ENCODE results near the gene GLI1. TPM values are rescaled to one million over a fixed set of nuclear protein-coding genes. Genes with fewer than 3 reads are reported as not detected.
A peak's percentile ranks its signal among the peaks of the same experiment; 100 is the strongest.

The GLI1 gene
- polyA plus RNA-seq, 1 donor from 2014 or later: 4.2 TPM

DNA sequence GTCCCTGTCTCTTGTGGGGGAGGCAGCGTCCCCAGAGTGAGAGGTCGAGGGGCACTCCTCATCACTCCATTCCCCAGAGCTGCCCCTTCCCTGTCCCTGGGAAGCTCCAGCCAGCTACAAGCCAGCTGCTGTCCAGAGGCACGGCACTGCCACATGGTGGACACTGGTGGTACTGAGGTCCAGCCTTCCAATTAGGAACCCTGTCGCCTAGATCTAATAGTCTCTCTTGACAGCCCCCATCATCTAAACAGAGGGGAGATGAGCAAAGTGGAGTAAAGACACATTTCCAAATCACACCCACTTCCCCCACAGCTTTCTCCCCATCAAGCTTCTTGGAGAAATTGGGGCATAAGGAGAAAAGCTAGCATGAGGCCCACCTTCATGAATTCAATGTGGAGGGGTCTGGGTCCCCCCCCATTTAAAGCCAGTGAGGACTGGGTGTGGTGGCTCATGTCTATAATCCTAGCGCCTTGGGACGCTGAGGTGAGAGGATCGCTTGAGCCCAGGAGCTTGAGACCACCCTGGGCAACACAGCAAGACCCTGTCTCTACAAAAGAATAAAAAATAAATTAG is 6.6 kb upstream of the GLI1 start:
- no peaks in the 10 kb centered on the region for H3K36me3 ChIP-seq (ENCODE audit: insufficient read depth, low read length)
- H3K9ac ChIP-seq (ENCODE audit: low read length): no peak overlapping the region
- H3K9me2 ChIP-seq (ENCODE audit: insufficient read depth, low read length): no peaks in the 10 kb centered on the region
- H3K27ac ChIP-seq (ENCODE audit: low read length): no peak overlapping the region
- H3F3A ChIP-seq (ENCODE audit: insufficient read depth, low read length, poor library complexity, severe bottlenecking): no peaks in the 10 kb centered on the region
- no peak overlapping the region for H3K4me3 ChIP-seq (ENCODE audit: low read length)
- H2AFZ ChIP-seq (ENCODE audit: low read depth, low read length): no peak overlapping the region
- H3K79me2 ChIP-seq (replicated peaks; ENCODE audit: insufficient read depth, low read length): no peaks in the 10 kb centered on the region
- H3K9me3 ChIP-seq (ENCODE audit: low read length): no peaks in the 10 kb centered on the region
- H3K4me2 ChIP-seq (ENCODE audit: low read length): no peak overlapping the region
- no peaks in the 10 kb centered on the region for H3K27me3 ChIP-seq (ENCODE audit: insufficient read depth, low read depth, low read length)
- TF ChIP-seq RAD21 (conservative IDR thresholded peaks at IDR 0.05): peak; percentile 84
- no peak for TF ChIP-seq MXI1 (conservative IDR thresholded peaks at IDR 0.05; ENCODE audit: poor library complexity, severe bottlenecking)
- TF ChIP-seq, protein P1, sequence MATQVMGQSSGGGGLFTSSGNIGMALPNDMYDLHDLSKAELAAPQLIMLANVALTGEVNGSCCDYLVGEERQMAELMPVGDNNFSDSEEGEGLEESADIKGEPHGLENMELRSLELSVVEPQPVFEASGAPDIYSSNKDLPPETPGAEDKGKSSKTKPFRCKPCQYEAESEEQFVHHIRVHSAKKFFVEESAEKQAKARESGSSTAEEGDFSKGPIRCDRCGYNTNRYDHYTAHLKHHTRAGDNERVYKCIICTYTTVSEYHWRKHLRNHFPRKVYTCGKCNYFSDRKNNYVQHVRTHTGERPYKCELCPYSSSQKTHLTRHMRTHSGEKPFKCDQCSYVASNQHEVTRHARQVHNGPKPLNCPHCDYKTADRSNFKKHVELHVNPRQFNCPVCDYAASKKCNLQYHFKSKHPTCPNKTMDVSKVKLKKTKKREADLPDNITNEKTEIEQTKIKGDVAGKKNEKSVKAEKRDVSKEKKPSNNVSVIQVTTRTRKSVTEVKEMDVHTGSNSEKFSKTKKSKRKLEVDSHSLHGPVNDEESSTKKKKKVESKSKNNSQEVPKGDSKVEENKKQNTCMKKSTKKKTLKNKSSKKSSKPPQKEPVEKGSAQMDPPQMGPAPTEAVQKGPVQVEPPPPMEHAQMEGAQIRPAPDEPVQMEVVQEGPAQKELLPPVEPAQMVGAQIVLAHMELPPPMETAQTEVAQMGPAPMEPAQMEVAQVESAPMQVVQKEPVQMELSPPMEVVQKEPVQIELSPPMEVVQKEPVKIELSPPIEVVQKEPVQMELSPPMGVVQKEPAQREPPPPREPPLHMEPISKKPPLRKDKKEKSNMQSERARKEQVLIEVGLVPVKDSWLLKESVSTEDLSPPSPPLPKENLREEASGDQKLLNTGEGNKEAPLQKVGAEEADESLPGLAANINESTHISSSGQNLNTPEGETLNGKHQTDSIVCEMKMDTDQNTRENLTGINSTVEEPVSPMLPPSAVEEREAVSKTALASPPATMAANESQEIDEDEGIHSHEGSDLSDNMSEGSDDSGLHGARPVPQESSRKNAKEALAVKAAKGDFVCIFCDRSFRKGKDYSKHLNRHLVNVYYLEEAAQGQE (IDR thresholded peaks at IDR 0.05; ENCODE audit: borderline replicate concordance): no peak
- no peak for TF ChIP-seq EP300 (conservative IDR thresholded peaks at IDR 0.05; ENCODE audit: poor library complexity, severe bottlenecking)
- peak; percentile 84 for TF ChIP-seq SMC3 (conservative IDR thresholded peaks at IDR 0.05; ENCODE audit: poor library complexity)
- TF ChIP-seq EZH2 (IDR thresholded peaks at IDR 0.05; ENCODE audit: borderline replicate concordance, insufficient read depth, low read length, poor library complexity, severe bottlenecking): no peak
- TF ChIP-seq, protein P2, sequence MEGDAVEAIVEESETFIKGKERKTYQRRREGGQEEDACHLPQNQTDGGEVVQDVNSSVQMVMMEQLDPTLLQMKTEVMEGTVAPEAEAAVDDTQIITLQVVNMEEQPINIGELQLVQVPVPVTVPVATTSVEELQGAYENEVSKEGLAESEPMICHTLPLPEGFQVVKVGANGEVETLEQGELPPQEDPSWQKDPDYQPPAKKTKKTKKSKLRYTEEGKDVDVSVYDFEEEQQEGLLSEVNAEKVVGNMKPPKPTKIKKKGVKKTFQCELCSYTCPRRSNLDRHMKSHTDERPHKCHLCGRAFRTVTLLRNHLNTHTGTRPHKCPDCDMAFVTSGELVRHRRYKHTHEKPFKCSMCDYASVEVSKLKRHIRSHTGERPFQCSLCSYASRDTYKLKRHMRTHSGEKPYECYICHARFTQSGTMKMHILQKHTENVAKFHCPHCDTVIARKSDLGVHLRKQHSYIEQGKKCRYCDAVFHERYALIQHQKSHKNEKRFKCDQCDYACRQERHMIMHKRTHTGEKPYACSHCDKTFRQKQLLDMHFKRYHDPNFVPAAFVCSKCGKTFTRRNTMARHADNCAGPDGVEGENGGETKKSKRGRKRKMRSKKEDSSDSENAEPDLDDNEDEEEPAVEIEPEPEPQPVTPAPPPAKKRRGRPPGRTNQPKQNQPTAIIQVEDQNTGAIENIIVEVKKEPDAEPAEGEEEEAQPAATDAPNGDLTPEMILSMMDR (IDR thresholded peaks at IDR 0.05; ENCODE audit: poor library complexity, severe bottlenecking): peak; percentile 87
- no peaks in the 10 kb centered on the region for H4K20me1 ChIP-seq (ENCODE audit: insufficient read depth)

DNA sequence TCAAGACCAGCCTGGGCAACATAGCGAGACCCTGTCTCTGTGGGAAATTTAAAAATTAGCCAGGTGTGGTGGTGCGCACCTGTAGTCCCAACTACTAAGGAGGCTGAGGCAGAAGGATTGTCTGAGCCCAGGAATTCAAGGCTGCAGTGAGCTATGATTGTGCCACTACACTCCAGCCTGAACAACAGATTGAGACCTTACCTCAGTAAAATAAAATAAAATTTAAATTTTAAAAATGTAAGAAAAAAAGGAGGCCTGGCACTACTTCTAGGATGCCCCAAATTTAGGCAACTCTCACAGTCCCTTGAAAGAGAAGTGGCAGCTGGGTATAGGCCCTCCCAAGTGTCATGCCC is 5.4 kb upstream of the GLI1 start:
- Histone ChIP-seq H3F3A (ENCODE audit: insufficient read depth, low read length, poor library complexity, severe bottlenecking) (no peaks in the 10 kb centered on the region), H3K9me2 (ENCODE audit: insufficient read depth, low read length) (no peaks in the 10 kb centered on the region), H3K4me3 (ENCODE audit: low read length) (no peak overlapping the region), H4K20me1 (ENCODE audit: insufficient read depth) (no peaks in the 10 kb centered on the region), H3K27ac (ENCODE audit: low read length) (no peak overlapping the region), H3K27me3 (ENCODE audit: insufficient read depth, low read depth, low read length) (peaks cover under 1% of the 10 kb centered on the region), H3K79me2 (replicated peaks; ENCODE audit: insufficient read depth, low read length) (no peaks in the 10 kb centered on the region), H3K9me3 (ENCODE audit: low read length) (no peaks in the 10 kb centered on the region), H3K36me3 (ENCODE audit: insufficient read depth, low read length) (no peaks in the 10 kb centered on the region), H3K9ac (ENCODE audit: low read length) (no peak overlapping the region), H3K4me2 (ENCODE audit: low read length) (no peak overlapping the region), H2AFZ (ENCODE audit: low read depth, low read length) (no peak overlapping the region)
- no peak for TF ChIP-seq TAF1 (IDR thresholded peaks at IDR 0.05; ENCODE audit: low read depth)
- no peak for TF ChIP-seq EZH2 (IDR thresholded peaks at IDR 0.05; ENCODE audit: borderline replicate concordance, insufficient read depth, low read length, poor library complexity, severe bottlenecking)
- TF ChIP-seq POLR2AphosphoS5 (IDR thresholded peaks at IDR 0.05): no peak
- TF ChIP-seq RAD21 (conservative IDR thresholded peaks at IDR 0.05): no peak
- TF ChIP-seq, protein P2 (IDR thresholded peaks at IDR 0.05; ENCODE audit: poor library complexity, severe bottlenecking): no peak
- TF ChIP-seq, protein P1 (IDR thresholded peaks at IDR 0.05; ENCODE audit: borderline replicate concordance): no peak
- no peak for TF ChIP-seq EP300 (conservative IDR thresholded peaks at IDR 0.05; ENCODE audit: poor library complexity, severe bottlenecking)
- TF ChIP-seq SMC3 (conservative IDR thresholded peaks at IDR 0.05; ENCODE audit: poor library complexity): no peak

Data from neural cell (in vitro differentiated cells).